Lower leg skin (tissue), 3 donors: Measurements from ENCODE around the gene LIX1L.

ENCODE experiments used
- POLR2A ChIP-seq, 2 donors: fragments of 450-650 bp; IDR thresholded peaks; one replicate each; pipeline ENCODE4 v1.6.1; 2016 to 2017; ENCODE audit warnings: antibody characterized with exemption in 2 of 2, mild to moderate bottlenecking in 1 of 2, moderate library complexity in 1 of 2
- TF ChIP-seq, protein P1 (sequence below), 3 donors: fragments of 450-650 bp; IDR thresholded peaks; one replicate each; pipeline ENCODE4 v1.5.1; 2016; ENCODE audit warnings: antibody characterized with exemption in 3 of 3, mild to moderate bottlenecking in 3 of 3, moderate library complexity in 2 of 3

DNA sequence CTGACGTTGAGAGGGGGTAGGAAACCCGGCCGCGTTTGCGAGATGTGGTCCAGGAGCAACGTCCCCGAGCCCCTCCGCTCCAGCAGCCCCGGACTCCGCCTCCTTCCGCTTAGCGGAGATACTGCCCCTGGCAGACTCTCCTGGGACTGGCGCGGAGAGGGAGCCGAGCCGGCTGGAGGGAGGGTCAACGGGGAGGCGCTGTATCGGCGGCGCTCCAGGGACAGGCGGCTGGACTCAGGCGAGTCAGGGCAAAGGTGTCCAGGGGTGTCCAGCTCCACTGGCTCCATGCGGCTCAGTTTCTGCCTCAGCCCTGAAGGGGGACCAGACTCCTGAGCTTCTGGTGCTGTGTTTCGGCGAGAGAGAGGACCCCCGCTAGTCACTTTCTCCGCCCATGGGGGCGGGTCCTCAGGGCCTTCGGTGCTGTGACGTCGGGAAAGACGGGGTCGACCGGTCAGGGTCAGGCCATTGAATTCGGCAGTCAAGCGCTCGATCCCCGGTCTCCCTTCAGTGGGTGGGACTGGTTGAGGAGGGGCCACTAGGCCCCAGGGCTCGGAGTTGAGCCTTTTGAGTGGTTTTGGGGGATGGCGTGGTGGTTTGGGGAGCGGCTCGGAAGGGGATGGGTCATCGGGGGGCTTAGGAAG, 2.8 kb upstream of the LIX1L start:
- TF ChIP-seq, protein P1, sequence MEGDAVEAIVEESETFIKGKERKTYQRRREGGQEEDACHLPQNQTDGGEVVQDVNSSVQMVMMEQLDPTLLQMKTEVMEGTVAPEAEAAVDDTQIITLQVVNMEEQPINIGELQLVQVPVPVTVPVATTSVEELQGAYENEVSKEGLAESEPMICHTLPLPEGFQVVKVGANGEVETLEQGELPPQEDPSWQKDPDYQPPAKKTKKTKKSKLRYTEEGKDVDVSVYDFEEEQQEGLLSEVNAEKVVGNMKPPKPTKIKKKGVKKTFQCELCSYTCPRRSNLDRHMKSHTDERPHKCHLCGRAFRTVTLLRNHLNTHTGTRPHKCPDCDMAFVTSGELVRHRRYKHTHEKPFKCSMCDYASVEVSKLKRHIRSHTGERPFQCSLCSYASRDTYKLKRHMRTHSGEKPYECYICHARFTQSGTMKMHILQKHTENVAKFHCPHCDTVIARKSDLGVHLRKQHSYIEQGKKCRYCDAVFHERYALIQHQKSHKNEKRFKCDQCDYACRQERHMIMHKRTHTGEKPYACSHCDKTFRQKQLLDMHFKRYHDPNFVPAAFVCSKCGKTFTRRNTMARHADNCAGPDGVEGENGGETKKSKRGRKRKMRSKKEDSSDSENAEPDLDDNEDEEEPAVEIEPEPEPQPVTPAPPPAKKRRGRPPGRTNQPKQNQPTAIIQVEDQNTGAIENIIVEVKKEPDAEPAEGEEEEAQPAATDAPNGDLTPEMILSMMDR (IDR thresholded peaks at IDR 0.05) = no peak
- no peak for TF ChIP-seq POLR2A (IDR thresholded peaks at IDR 0.05)
